HG02852 (cell line): ENCODE measurements around the gene PIEZO1.
"Not testable (repeated sequence)": the region's sequence is repeated elsewhere in the genome, so short reads cannot be mapped to it uniquely, and the experiment has no call there.

Source experiments
- ATAC-seq: cut with Tn5 transposase; IDR thresholded peaks from one replicate; pipeline ENCODE4 v1.9.1; 2021; ENCODE audit warnings: mild to moderate bottlenecking, moderate library complexity; ENCODE audit not compliant: unreplicated experiment

Gene PIEZO1

GRCh38 chr16:88783391-88784073 is 1.5 kb downstream of the PIEZO1 start:
- no peak for ATAC-seq

- no peak for ATAC-seq
Measured at GRCh38 chr16:88782454-88783390, 2.3 kb downstream of the PIEZO1 start.

- ATAC-seq = no peak
Measured at GRCh38 chr16:88781140-88782077, 3.6 kb downstream of the PIEZO1 start.

GRCh38 chr16:88780142-88781062 is 4.6 kb downstream of the PIEZO1 start:
- no peak for ATAC-seq

GRCh38 chr16:88779406-88780141 is 5.4 kb downstream of the PIEZO1 start:
- ATAC-seq = no peak

- no peak for ATAC-seq
Measured at GRCh38 chr16:88778541-88779065, 6.4 kb downstream of the PIEZO1 start.

GRCh38 chr16:88778271-88778525 is 6.8 kb downstream of the PIEZO1 start:
- ATAC-seq = no peak

- no peak for ATAC-seq
Measured at GRCh38 chr16:88777471-88778270, 7.3 kb downstream of the PIEZO1 start.

- no peak for ATAC-seq
Measured at GRCh38 chr16:88775825-88776224, 9.2 kb downstream of the PIEZO1 start.

- ATAC-seq = no peak
Measured at GRCh38 chr16:88774544-88775393, 10.3 kb downstream of the PIEZO1 start.

- no peak for ATAC-seq
Measured at GRCh38 chr16:88773812-88774291, 11.2 kb downstream of the PIEZO1 start.

- ATAC-seq = no peak
Measured at GRCh38 chr16:88772871-88773811, 11.9 kb downstream of the PIEZO1 start.

- ATAC-seq = not testable (repeated sequence)
Measured at GRCh38 chr16:88771781-88772180, 13.2 kb downstream of the PIEZO1 start.

- no peak for ATAC-seq
Measured at GRCh38 chr16:88771294-88771772, 13.7 kb downstream of the PIEZO1 start.

- ATAC-seq = no peak
Measured at GRCh38 chr16:88770461-88771293, 14.3 kb downstream of the PIEZO1 start.
